ENCODE results near the gene ARHGAP28. TPM values are rescaled to one million over a fixed set of nuclear protein-coding genes. Genes with fewer than 3 reads are reported as not detected.

ARHGAP28 gene
- total and polyA plus RNA-seq, 2 of the 13 experiments (the other 11 are each of a cell fraction or from before 2014, with no cell fraction given): not detected

- CTCF ChIA-PET (ENCODE audit: low intra/inter-chr PET ratio, low total read pairs): no interaction called here
- Histone ChIP-seq H3K9ac (ENCODE audit: insufficient read depth, low read depth, low read length) (no peak overlapping the region), H4K20me1 (ENCODE audit: insufficient read depth, low read length) (no peaks in the 10 kb centered on the region), H3K27me3 (ENCODE audit: control insufficient read depth in 1 of 2, insufficient read depth in 2 of 2, low read length in 2 of 2) (peaks cover 0 to 9% of the 10 kb centered on the region in 2 experiments; a peak in 2 of 5 replicates), H3K36me3 (replicated peaks in 1 of 2; ENCODE audit: control insufficient read depth in 1 of 2, insufficient read depth in 2 of 2, low read length in 2 of 2) (no peaks in the 10 kb centered on the region), H3K4me2 (ENCODE audit: low read depth, low read length) (no peak overlapping the region), H2AFZ (ENCODE audit: low read length) (no peak overlapping the region), H3K79me2 (ENCODE audit: insufficient read depth, low read length) (no peaks in the 10 kb centered on the region), H3K9me3 (ENCODE audit: low read length) (no peaks in the 10 kb centered on the region), H3K4me3 (replicated peaks in 1 of 3; ENCODE audit: insufficient read depth in 1 of 3, low read depth in 2 of 3, low read length in 3 of 3) (no peak overlapping the region), H3K27ac (ENCODE audit: extremely low read length, insufficient read depth, low read length) (no peak overlapping the region), H3K4me1 (ENCODE audit: insufficient read depth, low read length) (no peaks in the 10 kb centered on the region)
- 15% methylated on average over 3 of the region's 3 CpGs for WGBS (ENCODE audit: low lambda C conversion rate)
- intact Hi-C loops (cut with micrococcal nuclease; ENCODE audit: unreplicated experiment): no loop called here
- POLR2A ChIA-PET: no interaction called here
- DNase-seq (ENCODE audit: low spot score): no peak
- no peak for ATAC-seq
- in situ Hi-C loops (cut with HindIII; ENCODE audit: extremely low pct_ligation_motif_present, low pct_unique_long_range_greater_than_20kb): loop anchor here (25.0 kb wide), 2 partner anchors 1004 to 1279 kb away; partner anchors contain the start of gene TMEM200C
- FAIRE-seq: no peak
- BruUV-seq (replicated peaks): no TSS peak
- TF ChIP-seq FOXJ3 (CRISPR knock-in tag; IDR thresholded peaks at IDR 0.05; ENCODE audit: borderline replicate concordance): no peak
- TF ChIP-seq MTF2 (CRISPR knock-in tag; IDR thresholded peaks at IDR 0.05; ENCODE audit: borderline replicate concordance): no peak
- no peak for TF ChIP-seq DNMT1 (CRISPR knock-in tag; IDR thresholded peaks at IDR 0.05)
- TF ChIP-seq CHD2 (IDR thresholded peaks at IDR 0.05; ENCODE audit: low read depth, low read length): no peak
- TF ChIP-seq SIX1 (CRISPR knock-in tag; IDR thresholded peaks at IDR 0.05; ENCODE audit: borderline replicate concordance): no peak
- TF ChIP-seq ETS1 (CRISPR knock-in tag; IDR thresholded peaks at IDR 0.05): no peak
- no peak for TF ChIP-seq ZFP62 (CRISPR knock-in tag; IDR thresholded peaks at IDR 0.05)
- TF ChIP-seq ESRRA (CRISPR knock-in tag; IDR thresholded peaks at IDR 0.05; ENCODE audit: low read depth): no peak
- no peak for TF ChIP-seq NR2F1 (CRISPR knock-in tag; IDR thresholded peaks at IDR 0.05)
- TF ChIP-seq ZNF574 (CRISPR knock-in tag; IDR thresholded peaks at IDR 0.05): no peak
- no peak for TF ChIP-seq SP5 (CRISPR knock-in tag; IDR thresholded peaks at IDR 0.05; ENCODE audit: borderline replicate concordance, low read depth)
- TF ChIP-seq ZNF33A (CRISPR knock-in tag; IDR thresholded peaks at IDR 0.05; ENCODE audit: borderline replicate concordance): no peak
Measured at GRCh38 chr18:6891788-6892187, 162.3 kb downstream of the ARHGAP28 start.

All from HepG2 (cell line).